C4-2B (cell line): ENCODE results near the gene SGIP1.

ENCODE experiments used
- CTCF ChIP-seq: fragments of 450-650 bp; conservative IDR thresholded peaks from 2 replicates; pipeline ENCODE4 v1.5.1; 2017; ENCODE audit warnings: mild to moderate bottlenecking
- ZFX ChIP-seq: fragments of 450-650 bp; IDR thresholded peaks from 2 replicates; pipeline ENCODE4 v1.6.1; 2017

GRCh38 chr1:66559517-66559916 is 25.6 kb downstream of the SGIP1 start:
- no peak for TF ChIP-seq ZFX
- no peak for TF ChIP-seq CTCF
